LoVo (cell line): ENCODE results near the gene ANK3.

Experiments
- DNase-seq: peaks from one replicate; pipeline ENCODE4 v3.0.0-alpha.2; 2016; ENCODE audit warnings: low spot score

ANK3 gene

GRCh38 chr10:60280475-60280874 is 109.2 kb downstream of the ANK3 start:
- no peak for DNase-seq

- DNase-seq: no peak
These were observed 112.0 kb downstream of the ANK3 start for GRCh38 chr10:60277656-60278055.

- no peak for DNase-seq
These were observed 113.4 kb downstream of the ANK3 start for GRCh38 chr10:60276232-60276631.

GRCh38 chr10:60271319-60272040 is 118.2 kb downstream of the ANK3 start:
- no peak for DNase-seq

- DNase-seq: no peak
These were observed 119.2 kb downstream of the ANK3 start for GRCh38 chr10:60270426-60270825.

GRCh38 chr10:60267802-60268201 is 121.9 kb downstream of the ANK3 start:
- no peak for DNase-seq

GRCh38 chr10:60266513-60266912 is 123.2 kb downstream of the ANK3 start:
- no peak for DNase-seq

GRCh38 chr10:60262647-60263126 is 127.0 kb downstream of the ANK3 start:
- no peak for DNase-seq

- no peak for DNase-seq
These were observed 129.4 kb downstream of the ANK3 start for GRCh38 chr10:60260321-60260720.

- DNase-seq: no peak
These were observed 131.3 kb downstream of the ANK3 start for GRCh38 chr10:60258429-60258797.

- DNase-seq: no peak
These were observed 131.8 kb downstream of the ANK3 start for GRCh38 chr10:60257767-60258428.

GRCh38 chr10:60254776-60255175 is 134.9 kb downstream of the ANK3 start:
- no peak for DNase-seq

GRCh38 chr10:60253484-60253883 is 136.2 kb downstream of the ANK3 start:
- no peak for DNase-seq

- no peak for DNase-seq
These were observed 137.0 kb downstream of the ANK3 start for GRCh38 chr10:60252688-60253087.

GRCh38 chr10:60246382-60246781 is 143.3 kb downstream of the ANK3 start:
- no peak for DNase-seq

GRCh38 chr10:60239228-60239627 is 150.4 kb downstream of the ANK3 start:
- DNase-seq: no peak

- DNase-seq: no peak
These were observed 150.9 kb downstream of the ANK3 start for GRCh38 chr10:60238759-60239100.

- DNase-seq: no peak
These were observed 151.5 kb downstream of the ANK3 start for GRCh38 chr10:60237977-60238758.

GRCh38 chr10:60236869-60237524 is 152.7 kb downstream of the ANK3 start:
- DNase-seq: no peak

- no peak for DNase-seq
These were observed 154.7 kb downstream of the ANK3 start for GRCh38 chr10:60235001-60235400.

GRCh38 chr10:60234551-60234950 is 155.1 kb downstream of the ANK3 start:
- DNase-seq: no peak

GRCh38 chr10:60230892-60231291 is 158.8 kb downstream of the ANK3 start:
- no peak for DNase-seq
